Uterus (tissue), 4 donors: ENCODE results near the gene TMEM255B. TPM values are rescaled to one million over a fixed set of nuclear protein-coding genes. Genes with fewer than 3 reads are reported as not detected.

Experiments
- DNase-seq, 2 donors: peaks; one replicate each; pipeline ENCODE4 v3.0.0-alpha.2; 2019 to 2020
- H3K27ac ChIP-seq, 2 donors: fragments of 200-600 bp; sonication (generic); 1 replicate in 1 of 2; 2 replicates in 1 of 2; pipeline ENCODE4 v1.5.1; 2016 to 2018
- H3K27me3 ChIP-seq, 2 donors: fragments of 200-600 bp; sonication (generic); one replicate each; pipeline ENCODE4 v1.5.1; 2018 to 2019; ENCODE audit warnings: control low read depth in 1 of 2
- H3K36me3 ChIP-seq, 2 donors: fragments of 200-600 bp; sonication (generic); one replicate each; pipeline ENCODE4 v1.5.1; 2019; ENCODE audit warnings: control low read depth in 1 of 2
- H3K4me1 ChIP-seq, 2 donors: fragments of 200-600 bp; sonication (generic); one replicate each; pipeline ENCODE4 v1.5.1; 2018 to 2019; ENCODE audit warnings: control low read depth in 1 of 2
- H3K4me3 ChIP-seq, 2 donors: fragments of 200-600 bp; sonication (generic); 1 replicate in 1 of 2; 2 replicates in 1 of 2; pipeline ENCODE4 v1.5.1; 2018 to 2019; ENCODE audit warnings: mild to moderate bottlenecking in 1 of 2
- H3K9me3 ChIP-seq, 2 donors: fragments of 200-600 bp; sonication (generic); one replicate each; pipeline ENCODE4 v1.5.1; 2019; ENCODE audit warnings: control low read depth in 1 of 2
- CTCF ChIP-seq, 4 experiments: fragments of 200-600 bp in 2 of 4; fragments of 450-650 bp in 2 of 4; sonication (generic) in 2 of 4; IDR thresholded peaks; one replicate each; pipeline ENCODE4 v1.5.1; 2016 to 2019; ENCODE audit warnings: antibody characterized with exemption in 4 of 4, mild to moderate bottlenecking in 2 of 4, moderate library complexity in 1 of 4
- POLR2A ChIP-seq, 2 donors: fragments of 450-650 bp; IDR thresholded peaks; one replicate each; pipeline ENCODE4 v1.6.1; 2016; ENCODE audit warnings: antibody characterized with exemption in 2 of 2, mild to moderate bottlenecking in 1 of 2, moderate library complexity in 1 of 2
- intact Hi-C: fragments of 100-400 bp; cut with DNase I; formaldehyde crosslinking; loops from one replicate; pipeline ENCODE4 v1.15.1; 2023; ENCODE audit warnings: low total_unique reads
- total RNA-seq, 4 donors: library from RNA; depleted of rRNA in 3 of 4; stranded (reverse); fragments of >200 nt in 3 of 4; gene quantifications; one replicate each; pipeline versions ENCODE4 v1.1.0 to v1.2.4, GENCODE V29; 2014 to 2023
- donor health status: DM: yes; HTN: yes; CAD: no.

TMEM255B gene
- total RNA-seq, 4 donors from 2014 or later: 1.8 to 143 (median 33.2) TPM

GRCh38 chr13:113735750-113736149, 23.3 kb upstream of the TMEM255B start:
- DNase-seq: no peak
- no peaks in the 10 kb centered on the region for H3K9me3 ChIP-seq
- intact Hi-C loops: no loop called here
- no peaks in the 10 kb centered on the region for H3K36me3 ChIP-seq
- no peak overlapping the region for H3K27ac ChIP-seq
- TF ChIP-seq POLR2A (IDR thresholded peaks at IDR 0.05): no peak
- no peak for TF ChIP-seq CTCF (IDR thresholded peaks at IDR 0.05)
- H3K4me1 ChIP-seq: no peaks in the 10 kb centered on the region
- no peak overlapping the region for H3K4me3 ChIP-seq
- no peaks in the 10 kb centered on the region for H3K27me3 ChIP-seq

GRCh38 chr13:113736258-113736731, 22.7 kb upstream of the TMEM255B start:
- intact Hi-C loops: no loop called here
- no peaks in the 10 kb centered on the region for H3K4me1 ChIP-seq
- no peaks in the 10 kb centered on the region for H3K9me3 ChIP-seq
- H3K27ac ChIP-seq: no peak overlapping the region
- no peaks in the 10 kb centered on the region for H3K36me3 ChIP-seq
- no peaks in the 10 kb centered on the region for H3K27me3 ChIP-seq
- TF ChIP-seq POLR2A (IDR thresholded peaks at IDR 0.05): no peak
- TF ChIP-seq CTCF (IDR thresholded peaks at IDR 0.05): no peak
- no peak overlapping the region for H3K4me3 ChIP-seq
- no peak for DNase-seq

- no peak for DNase-seq
- no peaks in the 10 kb centered on the region for H3K36me3 ChIP-seq
- intact Hi-C loops: no loop called here
- no peaks in the 10 kb centered on the region for H3K4me1 ChIP-seq
- no peak overlapping the region for H3K27ac ChIP-seq
- TF ChIP-seq CTCF (IDR thresholded peaks at IDR 0.05) (no peak), POLR2A (IDR thresholded peaks at IDR 0.05) (no peak)
- no peak overlapping the region for H3K4me3 ChIP-seq
- H3K9me3 ChIP-seq: no peaks in the 10 kb centered on the region
- H3K27me3 ChIP-seq: no peaks in the 10 kb centered on the region
Observed at GRCh38 chr13:113737803-113738202, 21.2 kb upstream of the TMEM255B start.

GRCh38 chr13:113739527-113740285, 19.3 kb upstream of the TMEM255B start:
- Histone ChIP-seq H3K36me3 (no peaks in the 10 kb centered on the region), H3K4me3 (no peak overlapping the region), H3K4me1 (no peaks in the 10 kb centered on the region), H3K9me3 (no peaks in the 10 kb centered on the region), H3K27ac (no peak overlapping the region), H3K27me3 (no peaks in the 10 kb centered on the region)
- intact Hi-C loops: no loop called here
- no peak for DNase-seq
- no peak for TF ChIP-seq CTCF (IDR thresholded peaks at IDR 0.05)
- no peak for TF ChIP-seq POLR2A (IDR thresholded peaks at IDR 0.05)

- Histone ChIP-seq H3K27ac (no peak overlapping the region), H3K9me3 (no peaks in the 10 kb centered on the region), H3K27me3 (no peaks in the 10 kb centered on the region), H3K36me3 (no peaks in the 10 kb centered on the region), H3K4me1 (no peaks in the 10 kb centered on the region), H3K4me3 (no peak overlapping the region)
- intact Hi-C loops: no loop called here
- no peak for TF ChIP-seq CTCF (IDR thresholded peaks at IDR 0.05)
- no peak for TF ChIP-seq POLR2A (IDR thresholded peaks at IDR 0.05)
- DNase-seq: no peak
Observed at GRCh38 chr13:113740286-113740556, 18.8 kb upstream of the TMEM255B start.
